ENCODE measurements around the gene USP40.

USP40 gene

GRCh38 chr2:233466991-233467603 lies 99.5 kb downstream of the USP40 start:
- TF ChIP-seq REST (IDR thresholded peaks at IDR 0.05; ENCODE audit: insufficient read depth in 1 of 2, low read depth in 2 of 2, low read length in 2 of 2) (no peak), SIN3A (IDR thresholded peaks at IDR 0.05; ENCODE audit: borderline replicate concordance, insufficient read depth, low read length) (no peak), POLR2AphosphoS5 (IDR thresholded peaks at IDR 0.05; ENCODE audit: low read depth, low read length) (no peak), TAF1 (IDR thresholded peaks at IDR 0.05; ENCODE audit: borderline replicate concordance, insufficient read depth, low read length) (no peak), FOXP2 (optimal IDR thresholded peaks at IDR 0.05; ENCODE audit: borderline replicate concordance, extremely low read depth, extremely low read length, insufficient read depth) (no peak)

GRCh38 chr2:233464531-233465240 lies 101.9 kb downstream of the USP40 start:
- TF ChIP-seq TAF1 (IDR thresholded peaks at IDR 0.05; ENCODE audit: borderline replicate concordance, insufficient read depth, low read length), result no peak
- no peak for TF ChIP-seq SIN3A (IDR thresholded peaks at IDR 0.05; ENCODE audit: borderline replicate concordance, insufficient read depth, low read length)
- TF ChIP-seq POLR2AphosphoS5 (IDR thresholded peaks at IDR 0.05; ENCODE audit: low read depth, low read length), result no peak
- no peak for TF ChIP-seq FOXP2 (optimal IDR thresholded peaks at IDR 0.05; ENCODE audit: borderline replicate concordance, extremely low read depth, extremely low read length, insufficient read depth)
- TF ChIP-seq REST (IDR thresholded peaks at IDR 0.05; ENCODE audit: insufficient read depth in 1 of 2, low read depth in 2 of 2, low read length in 2 of 2), result no peak

GRCh38 chr2:233464056-233464455 lies 102.5 kb downstream of the USP40 start:
- TF ChIP-seq TAF1 (IDR thresholded peaks at IDR 0.05; ENCODE audit: borderline replicate concordance, insufficient read depth, low read length) (no peak), FOXP2 (optimal IDR thresholded peaks at IDR 0.05; ENCODE audit: borderline replicate concordance, extremely low read depth, extremely low read length, insufficient read depth) (no peak), POLR2AphosphoS5 (IDR thresholded peaks at IDR 0.05; ENCODE audit: low read depth, low read length) (no peak), REST (IDR thresholded peaks at IDR 0.05; ENCODE audit: insufficient read depth in 1 of 2, low read depth in 2 of 2, low read length in 2 of 2) (no peak), SIN3A (IDR thresholded peaks at IDR 0.05; ENCODE audit: borderline replicate concordance, insufficient read depth, low read length) (no peak)

GRCh38 chr2:233463586-233463985 lies 103.0 kb downstream of the USP40 start:
- TF ChIP-seq SIN3A (IDR thresholded peaks at IDR 0.05; ENCODE audit: borderline replicate concordance, insufficient read depth, low read length) (no peak), POLR2AphosphoS5 (IDR thresholded peaks at IDR 0.05; ENCODE audit: low read depth, low read length) (no peak)

GRCh38 chr2:233462826-233463470 lies 103.6 kb downstream of the USP40 start:
- TF ChIP-seq FOXP2 (optimal IDR thresholded peaks at IDR 0.05; ENCODE audit: borderline replicate concordance, extremely low read depth, extremely low read length, insufficient read depth), result no peak
- TF ChIP-seq REST (IDR thresholded peaks at IDR 0.05; ENCODE audit: insufficient read depth in 1 of 2, low read depth in 2 of 2, low read length in 2 of 2), result no peak
- TF ChIP-seq TAF1 (IDR thresholded peaks at IDR 0.05; ENCODE audit: borderline replicate concordance, insufficient read depth, low read length), result no peak
- no peak for TF ChIP-seq POLR2AphosphoS5 (IDR thresholded peaks at IDR 0.05; ENCODE audit: low read depth, low read length)
- no peak for TF ChIP-seq SIN3A (IDR thresholded peaks at IDR 0.05; ENCODE audit: borderline replicate concordance, insufficient read depth, low read length)

Measured in PFSK-1 (cell line).